GM12878 (cell line): ENCODE results near the gene CNNM2. TPM values are rescaled to one million over a fixed set of nuclear protein-coding genes. Genes with fewer than 3 reads are reported as not detected.

Experiments used
- NKRF ChIP-seq: fragments of 450-650 bp; conservative IDR thresholded peaks from 2 replicates; pipeline ENCODE4 v1.6.1; 2017; ENCODE audit warnings: mild to moderate bottlenecking, moderate library complexity
- polyA plus RNA-seq, 11 experiments: library from polyadenylated mRNA; depleted of rRNA in 4 of 11; unstranded in 6 of 11; stranded (reverse) in 5 of 11; fragments of >200 nt; fragmentation: Nextera tagmentation in 4 of 11; fragmentation: Illumina TruSeq in 1 of 11; extraction: Ambion mirVana in 4 of 11; extraction: Trizol in 1 of 11; gene quantifications; 1 replicate in 1 of 11; 2 replicates in 10 of 11; pipeline versions ENCODE4 v1.2.1 to v1.2.3, GENCODE V29; 2011 to 2016; ENCODE audit warnings: inconsistent platforms in 2 of 11, missing spikeins in 2 of 11, low read depth in 1 of 11
- small RNA-seq: library from RNA; depleted of rRNA; stranded (forward); fragments of <200 nt; gene quantifications from one replicate; pipeline ENCODE3, GENCODE V24; 2014
- total RNA-seq, 4 experiments: library from RNA; depleted of rRNA in 3 of 4; stranded (reverse); fragments of >200 nt in 3 of 4; fragmentation: Illumina TruSeq in 1 of 4; extraction: Trizol in 1 of 4; gene quantifications; 2 replicates each; pipeline versions ENCODE4 v1.2.1 to v1.2.3, GENCODE V29; 2013 to 2021

Gene CNNM2
- total and polyA plus RNA-seq, 10 of the 15 experiments (the other 5 are each of a cell fraction or from before 2014, with no cell fraction given) = 0.18 to 7.3 (median 2.5) TPM

DNA sequence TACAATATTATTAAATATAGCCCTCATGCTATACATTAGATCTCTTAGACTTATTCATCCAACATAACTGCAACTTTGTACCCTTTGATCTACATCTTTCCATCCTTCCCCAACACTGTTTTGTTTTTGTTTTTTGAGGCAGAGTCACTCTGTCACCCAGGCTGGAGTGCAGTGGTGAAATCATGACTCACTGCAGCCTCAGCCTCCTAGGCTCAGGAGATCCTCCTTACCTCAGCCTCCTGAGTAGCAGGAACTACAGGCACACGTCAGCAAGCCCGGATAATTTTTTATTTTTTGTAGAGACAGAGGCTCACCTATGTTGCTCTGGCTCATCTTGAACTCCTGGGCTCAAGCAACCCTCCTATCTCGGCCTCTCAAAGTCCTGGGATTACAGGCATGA lies 221.7 kb downstream of the CNNM2 start (continued):
- no peak for TF ChIP-seq NKRF

Small RNA genes within 50 kb of the gene (small RNA-seq; reads per million reads assigned to genes)
- not detected for gene AS3MT
- not detected for gene RF00026
- not detected for gene RF02271

Other genes starting within 250 kb of the CNNM2 start
- gene ARL3, start 203.9 kb upstream of the CNNM2 start, total RNA-seq (2014; rRNA removed) = 4.9 and 6.2 TPM in 2 replicates
- 6.6 and 7.2 TPM in 2 replicates for gene ARL3, start 203.9 kb upstream of the CNNM2 start, total RNA-seq (2014; rRNA removed; fragmentation: Illumina TruSeq; extraction: Trizol)
- 7.7 TPM in 2 replicates for gene ARL3, start 203.9 kb upstream of the CNNM2 start, total RNA-seq (2021)
- 11.3 and 14.0 TPM in 2 replicates for gene ARL3, start 203.9 kb upstream of the CNNM2 start, polyA plus RNA-seq (2011; rRNA removed)
- gene ARL3, start 203.9 kb upstream of the CNNM2 start, polyA plus RNA-seq (2014; fragmentation: Illumina TruSeq; extraction: Trizol) = 10.6 and 13.7 TPM in 2 replicates
- 10 to 100 TPM; 21.0 to 26.1 TPM for gene ARL3, start 203.9 kb upstream of the CNNM2 start, polyA plus RNA-seq (2014; fragmentation: Nextera tagmentation; extraction: Ambion mirVana)
- 8.5 and 9.7 TPM in 2 replicates for gene ARL3, start 203.9 kb upstream of the CNNM2 start, polyA plus RNA-seq (2014; rRNA removed)
- gene ARL3, start 203.9 kb upstream of the CNNM2 start, polyA plus RNA-seq (2016; fragmentation: Nextera tagmentation; extraction: Ambion mirVana) = 10 to 100 TPM; 21.9 to 22.2 TPM
- 11.9 and 13.8 TPM in 2 replicates for gene SFXN2, start 203.7 kb upstream of the CNNM2 start, total RNA-seq (2014; rRNA removed)
- 14.9 and 17.5 TPM in 2 replicates for gene SFXN2, start 203.7 kb upstream of the CNNM2 start, total RNA-seq (2014; rRNA removed; fragmentation: Illumina TruSeq; extraction: Trizol)
- 16.8 and 22.1 TPM in 2 replicates for gene SFXN2, start 203.7 kb upstream of the CNNM2 start, total RNA-seq (2021)
- gene SFXN2, start 203.7 kb upstream of the CNNM2 start, polyA plus RNA-seq (2011; rRNA removed) = 16.3 and 21.6 TPM in 2 replicates
- gene SFXN2, start 203.7 kb upstream of the CNNM2 start, polyA plus RNA-seq (2014; fragmentation: Illumina TruSeq; extraction: Trizol) = 16.1 and 19.5 TPM in 2 replicates
- gene SFXN2, start 203.7 kb upstream of the CNNM2 start, polyA plus RNA-seq (2014; fragmentation: Nextera tagmentation; extraction: Ambion mirVana) = 1 to 10 TPM; 8.8 to 9.6 TPM
- 17.2 and 22.5 TPM in 2 replicates for gene SFXN2, start 203.7 kb upstream of the CNNM2 start, polyA plus RNA-seq (2014; rRNA removed)
- gene SFXN2, start 203.7 kb upstream of the CNNM2 start, polyA plus RNA-seq (2016; fragmentation: Nextera tagmentation; extraction: Ambion mirVana) = 10 to 100 TPM; 19.9 to 20.5 TPM
- 12.7 and 18.8 TPM in 2 replicates for gene WBP1L, start 174.3 kb upstream of the CNNM2 start, total RNA-seq (2014; rRNA removed)
- gene WBP1L, start 174.3 kb upstream of the CNNM2 start, total RNA-seq (2014; rRNA removed; fragmentation: Illumina TruSeq; extraction: Trizol) = 10.3 and 10.5 TPM in 2 replicates
- gene WBP1L, start 174.3 kb upstream of the CNNM2 start, total RNA-seq (2021) = 16.9 and 19.8 TPM in 2 replicates
- gene WBP1L, start 174.3 kb upstream of the CNNM2 start, polyA plus RNA-seq (2011; rRNA removed) = 11.3 and 13.9 TPM in 2 replicates
- gene WBP1L, start 174.3 kb upstream of the CNNM2 start, polyA plus RNA-seq (2014; fragmentation: Illumina TruSeq; extraction: Trizol) = 10.0 and 14.5 TPM in 2 replicates
- gene WBP1L, start 174.3 kb upstream of the CNNM2 start, polyA plus RNA-seq (2014; fragmentation: Nextera tagmentation; extraction: Ambion mirVana) = 10 to 100 TPM in 1 of 2 experiments, 1 to 10 TPM in 1; 3.7 to 10.7 TPM
- gene WBP1L, start 174.3 kb upstream of the CNNM2 start, polyA plus RNA-seq (2014; rRNA removed) = 16.6 and 17.4 TPM in 2 replicates
- gene WBP1L, start 174.3 kb upstream of the CNNM2 start, polyA plus RNA-seq (2016; fragmentation: Nextera tagmentation; extraction: Ambion mirVana) = 1 to 10 TPM; 9.3 to 9.4 TPM
- not detected in 2 replicates for gene CYP17A1, start 80.9 kb upstream of the CNNM2 start, total RNA-seq (2014; rRNA removed)
- gene CYP17A1, start 80.9 kb upstream of the CNNM2 start, total RNA-seq (2014; rRNA removed; fragmentation: Illumina TruSeq; extraction: Trizol) = not detected in 2 replicates
- 1.9 and 2.1 TPM in 2 replicates for gene CYP17A1, start 80.9 kb upstream of the CNNM2 start, total RNA-seq (2021)
- not detected in 2 replicates for gene CYP17A1, start 80.9 kb upstream of the CNNM2 start, polyA plus RNA-seq (2011; rRNA removed)
- not detected in 2 replicates for gene CYP17A1, start 80.9 kb upstream of the CNNM2 start, polyA plus RNA-seq (2014; fragmentation: Illumina TruSeq; extraction: Trizol)
- not detected for gene CYP17A1, start 80.9 kb upstream of the CNNM2 start, polyA plus RNA-seq (2014; fragmentation: Nextera tagmentation; extraction: Ambion mirVana)
- not detected in 2 replicates for gene CYP17A1, start 80.9 kb upstream of the CNNM2 start, polyA plus RNA-seq (2014; rRNA removed)
- gene CYP17A1, start 80.9 kb upstream of the CNNM2 start, polyA plus RNA-seq (2016; fragmentation: Nextera tagmentation; extraction: Ambion mirVana) = not detected
- gene BORCS7, start 64.0 kb upstream of the CNNM2 start, total RNA-seq (2014; rRNA removed) = 8.2 and 12.2 TPM in 2 replicates
- gene BORCS7, start 64.0 kb upstream of the CNNM2 start, total RNA-seq (2014; rRNA removed; fragmentation: Illumina TruSeq; extraction: Trizol) = 10.8 and 11.7 TPM in 2 replicates
- gene BORCS7, start 64.0 kb upstream of the CNNM2 start, total RNA-seq (2021) = 4.6 and 6.6 TPM in 2 replicates
- gene BORCS7, start 64.0 kb upstream of the CNNM2 start, polyA plus RNA-seq (2011; rRNA removed) = 23.5 and 25.5 TPM in 2 replicates
- gene BORCS7, start 64.0 kb upstream of the CNNM2 start, polyA plus RNA-seq (2014; fragmentation: Illumina TruSeq; extraction: Trizol) = 8.2 and 14.1 TPM in 2 replicates
- gene BORCS7, start 64.0 kb upstream of the CNNM2 start, polyA plus RNA-seq (2014; fragmentation: Nextera tagmentation; extraction: Ambion mirVana) = 10 to 100 TPM; 14.9 to 19.2 TPM
- 9.4 and 13.0 TPM in 2 replicates for gene BORCS7, start 64.0 kb upstream of the CNNM2 start, polyA plus RNA-seq (2014; rRNA removed)
- 10 to 100 TPM; 13.6 to 15.2 TPM for gene BORCS7, start 64.0 kb upstream of the CNNM2 start, polyA plus RNA-seq (2016; fragmentation: Nextera tagmentation; extraction: Ambion mirVana)
- gene AS3MT, start 48.8 kb upstream of the CNNM2 start, total RNA-seq (2014; rRNA removed) = 0.11 and 0.38 TPM in 2 replicates
- gene AS3MT, start 48.8 kb upstream of the CNNM2 start, total RNA-seq (2014; rRNA removed; fragmentation: Illumina TruSeq; extraction: Trizol) = 0.78 and 1.0 TPM in 2 replicates
- gene AS3MT, start 48.8 kb upstream of the CNNM2 start, total RNA-seq (2021) = not detected in 2 replicates
- 0.45 and 0.72 TPM in 2 replicates for gene AS3MT, start 48.8 kb upstream of the CNNM2 start, polyA plus RNA-seq (2011; rRNA removed)
- gene AS3MT, start 48.8 kb upstream of the CNNM2 start, polyA plus RNA-seq (2014; fragmentation: Illumina TruSeq; extraction: Trizol) = 0.67 and 0.79 TPM in 2 replicates
- gene AS3MT, start 48.8 kb upstream of the CNNM2 start, polyA plus RNA-seq (2014; fragmentation: Nextera tagmentation; extraction: Ambion mirVana) = under 1 TPM; 0.14 to 0.33 TPM
- gene AS3MT, start 48.8 kb upstream of the CNNM2 start, polyA plus RNA-seq (2014; rRNA removed) = 0.48 and 0.64 TPM in 2 replicates
- under 1 TPM in 1 of 2 experiments, not detected in 1; 0.21 TPM for gene AS3MT, start 48.8 kb upstream of the CNNM2 start, polyA plus RNA-seq (2016; fragmentation: Nextera tagmentation; extraction: Ambion mirVana)